Neural progenitor cell (in vitro differentiated cells): ENCODE measurements around the gene STAT3.

Source experiments
- CTCF ChIP-seq: fragments of 200-600 bp; sonication (generic); IDR thresholded peaks from 2 replicates; pipeline ENCODE4 v1.5.1; 2017; ENCODE audit warnings: antibody characterized with exemption, mild to moderate bottlenecking
- EZH2 ChIP-seq: fragments of 200-600 bp; sonication (generic); IDR thresholded peaks from 2 replicates; pipeline ENCODE4 v1.6.1; 2017; ENCODE audit warnings: antibody characterized with exemption, mild to moderate bottlenecking, moderate library complexity
- EZH2phosphoT487 ChIP-seq: fragments of 200-600 bp; sonication (generic); IDR thresholded peaks from 2 replicates; pipeline ENCODE4 v1.6.1; 2017; ENCODE audit warnings: antibody characterized with exemption

DNA sequence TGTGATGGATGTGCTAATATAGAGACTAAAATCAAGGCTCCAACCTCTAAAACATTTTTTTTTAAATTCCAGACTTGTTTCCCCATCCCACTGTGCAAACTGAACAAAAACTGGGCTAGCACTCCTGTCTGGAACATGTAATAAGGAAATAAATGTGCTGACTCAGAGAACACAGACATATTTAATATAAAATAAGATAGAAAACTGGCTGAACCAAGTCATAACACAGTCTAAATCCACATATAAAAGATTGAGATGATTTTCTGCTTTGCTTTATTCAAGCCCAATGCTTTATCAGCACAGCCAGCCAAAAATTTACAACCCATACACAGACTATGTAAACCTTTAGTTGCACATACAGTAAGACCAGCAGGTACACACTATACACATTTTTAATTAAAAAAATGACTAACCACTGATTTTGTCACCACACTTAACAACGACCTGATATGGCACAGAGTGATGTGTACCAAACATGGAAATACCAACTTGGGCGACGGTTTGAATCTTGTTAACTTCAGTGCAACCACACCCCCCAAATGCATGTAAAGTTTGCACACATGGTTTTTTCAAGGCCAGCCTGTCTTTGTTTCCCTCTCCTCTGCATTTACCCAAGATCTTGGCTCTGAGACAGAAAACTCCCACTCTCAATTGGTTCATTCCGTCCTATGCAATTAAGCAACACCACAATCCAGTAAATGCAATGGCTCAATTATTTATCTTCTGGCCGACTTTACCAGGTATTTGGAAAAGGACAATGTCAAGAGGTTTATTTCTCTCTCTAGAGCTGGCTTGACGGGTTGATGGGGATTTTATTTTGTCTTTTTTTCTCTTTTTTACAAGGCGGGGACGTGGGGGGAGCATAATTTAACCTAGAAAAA lies 1.2 kb downstream of the STAT3 start:
- TF ChIP-seq CTCF (no peak), EZH2phosphoT487 (no peak), EZH2 (no peak)
